Measurements from ENCODE around the gene LAMA2. TPM values are rescaled to one million over a fixed set of nuclear protein-coding genes. Genes with fewer than 3 reads are reported as not detected.

Gene LAMA2
- total RNA-seq, 1 donor, result 9.4 TPM

GRCh38 chr6:129276986-129277385, 394.0 kb downstream of the LAMA2 start:
- no peak for DNase-seq (ENCODE audit: insufficient read length, low spot score, missing footprints)
- no peak overlapping the region for H3K4me2 ChIP-seq (ENCODE audit: insufficient read depth, low read length)

GRCh38 chr6:129279343-129280292, 396.7 kb downstream of the LAMA2 start:
- H3K4me2 ChIP-seq (ENCODE audit: insufficient read depth, low read length), result no peak overlapping the region
- H4K20me1 ChIP-seq (ENCODE audit: insufficient read depth, low read length), result no peaks in the 10 kb centered on the region
- TF ChIP-seq, protein P1, sequence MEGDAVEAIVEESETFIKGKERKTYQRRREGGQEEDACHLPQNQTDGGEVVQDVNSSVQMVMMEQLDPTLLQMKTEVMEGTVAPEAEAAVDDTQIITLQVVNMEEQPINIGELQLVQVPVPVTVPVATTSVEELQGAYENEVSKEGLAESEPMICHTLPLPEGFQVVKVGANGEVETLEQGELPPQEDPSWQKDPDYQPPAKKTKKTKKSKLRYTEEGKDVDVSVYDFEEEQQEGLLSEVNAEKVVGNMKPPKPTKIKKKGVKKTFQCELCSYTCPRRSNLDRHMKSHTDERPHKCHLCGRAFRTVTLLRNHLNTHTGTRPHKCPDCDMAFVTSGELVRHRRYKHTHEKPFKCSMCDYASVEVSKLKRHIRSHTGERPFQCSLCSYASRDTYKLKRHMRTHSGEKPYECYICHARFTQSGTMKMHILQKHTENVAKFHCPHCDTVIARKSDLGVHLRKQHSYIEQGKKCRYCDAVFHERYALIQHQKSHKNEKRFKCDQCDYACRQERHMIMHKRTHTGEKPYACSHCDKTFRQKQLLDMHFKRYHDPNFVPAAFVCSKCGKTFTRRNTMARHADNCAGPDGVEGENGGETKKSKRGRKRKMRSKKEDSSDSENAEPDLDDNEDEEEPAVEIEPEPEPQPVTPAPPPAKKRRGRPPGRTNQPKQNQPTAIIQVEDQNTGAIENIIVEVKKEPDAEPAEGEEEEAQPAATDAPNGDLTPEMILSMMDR (IDR thresholded peaks at IDR 0.05; ENCODE audit: extremely low read depth, low read depth, low read length), result no peak
- no peak overlapping the region for H3K4me3 ChIP-seq (ENCODE audit: insufficient read depth, low read length)
- H3K4me1 ChIP-seq (ENCODE audit: insufficient read depth, low read length), result no peaks in the 10 kb centered on the region
- H3K9me3 ChIP-seq (ENCODE audit: low read depth, low read length), result no peaks in the 10 kb centered on the region
- H3K36me3 ChIP-seq (ENCODE audit: insufficient read depth, low read length), result no peaks in the 10 kb centered on the region
- H3K79me2 ChIP-seq (ENCODE audit: insufficient read depth, low read length), result no peaks in the 10 kb centered on the region
- no peaks in the 10 kb centered on the region for H3K27me3 ChIP-seq (ENCODE audit: insufficient read depth, low read length)
- DNase-seq (ENCODE audit: insufficient read length, low spot score, missing footprints), result no peak
- no peak overlapping the region for H2AFZ ChIP-seq (ENCODE audit: low read length)
- no peak overlapping the region for H3K27ac ChIP-seq (ENCODE audit: low read depth, low read length)

More at GRCh38 chr6:129276986-129277385, 394.0 kb downstream of the LAMA2 start:
- H3K9me3 ChIP-seq (ENCODE audit: low read depth, low read length), result no peaks in the 10 kb centered on the region
- no peaks in the 10 kb centered on the region for H3K27me3 ChIP-seq (ENCODE audit: insufficient read depth, low read length)
- H3K4me3 ChIP-seq (ENCODE audit: insufficient read depth, low read length), result no peak overlapping the region
- H3K4me1 ChIP-seq (ENCODE audit: insufficient read depth, low read length), result no peaks in the 10 kb centered on the region
- no peaks in the 10 kb centered on the region for H4K20me1 ChIP-seq (ENCODE audit: insufficient read depth, low read length)
- no peak overlapping the region for H3K27ac ChIP-seq (ENCODE audit: low read depth, low read length)
- TF ChIP-seq, protein P1 (IDR thresholded peaks at IDR 0.05; ENCODE audit: extremely low read depth, low read depth, low read length), result no peak
- no peaks in the 10 kb centered on the region for H3K36me3 ChIP-seq (ENCODE audit: insufficient read depth, low read length)
- H2AFZ ChIP-seq (ENCODE audit: low read length), result no peak overlapping the region
- no peaks in the 10 kb centered on the region for H3K79me2 ChIP-seq (ENCODE audit: insufficient read depth, low read length)

- no peak overlapping the region for H3K27ac ChIP-seq (ENCODE audit: low read depth, low read length)
- no peaks in the 10 kb centered on the region for H4K20me1 ChIP-seq (ENCODE audit: insufficient read depth, low read length)
- no peaks in the 10 kb centered on the region for H3K4me1 ChIP-seq (ENCODE audit: insufficient read depth, low read length)
- H3K79me2 ChIP-seq (ENCODE audit: insufficient read depth, low read length), result no peaks in the 10 kb centered on the region
- no peak overlapping the region for H3K4me2 ChIP-seq (ENCODE audit: insufficient read depth, low read length)
- H3K9me3 ChIP-seq (ENCODE audit: low read depth, low read length), result no peaks in the 10 kb centered on the region
- no peak for DNase-seq (ENCODE audit: insufficient read length, low spot score, missing footprints)
- H3K27me3 ChIP-seq (ENCODE audit: insufficient read depth, low read length), result no peaks in the 10 kb centered on the region
- TF ChIP-seq, protein P1 (IDR thresholded peaks at IDR 0.05; ENCODE audit: extremely low read depth, low read depth, low read length), result no peak
- H3K36me3 ChIP-seq (ENCODE audit: insufficient read depth, low read length), result no peaks in the 10 kb centered on the region
- H3K4me3 ChIP-seq (ENCODE audit: insufficient read depth, low read length), result no peak overlapping the region
- H2AFZ ChIP-seq (ENCODE audit: low read length), result no peak overlapping the region
Measured at GRCh38 chr6:129280293-129280644, 397.3 kb downstream of the LAMA2 start.

DNA sequence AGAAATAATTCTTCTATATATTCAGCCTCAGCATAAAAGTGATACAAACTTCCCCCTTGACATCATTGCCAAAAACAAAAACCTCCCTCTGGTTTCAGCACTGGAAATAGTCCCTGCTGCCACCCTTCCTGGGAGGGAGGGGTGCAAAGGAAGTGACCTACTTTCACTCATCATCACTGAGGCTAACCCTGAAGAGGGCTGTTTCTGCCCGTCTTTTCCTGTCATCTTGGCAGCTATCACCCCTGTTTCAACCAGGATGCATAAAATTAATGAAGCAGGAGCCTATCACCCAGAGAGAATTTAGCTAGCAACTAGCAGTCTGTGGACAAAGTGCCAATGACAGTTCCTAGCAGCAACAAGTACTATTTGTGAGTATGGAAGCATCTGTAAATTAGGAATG, 397.8 kb downstream of the LAMA2 start:
- no peak overlapping the region for H3K4me2 ChIP-seq (ENCODE audit: insufficient read depth, low read length)

More for the DNA sequence above, 397.8 kb downstream of the LAMA2 start:
- Histone ChIP-seq H3K36me3 (ENCODE audit: insufficient read depth, low read length) (no peaks in the 10 kb centered on the region), H3K79me2 (ENCODE audit: insufficient read depth, low read length) (no peaks in the 10 kb centered on the region), H3K4me3 (ENCODE audit: insufficient read depth, low read length) (no peak overlapping the region), H3K27me3 (ENCODE audit: insufficient read depth, low read length) (no peaks in the 10 kb centered on the region), H3K9me3 (ENCODE audit: low read depth, low read length) (no peaks in the 10 kb centered on the region), H4K20me1 (ENCODE audit: insufficient read depth, low read length) (no peaks in the 10 kb centered on the region), H3K27ac (ENCODE audit: low read depth, low read length) (no peak overlapping the region), H2AFZ (ENCODE audit: low read length) (no peak overlapping the region), H3K4me1 (ENCODE audit: insufficient read depth, low read length) (no peaks in the 10 kb centered on the region)
- no peak for DNase-seq (ENCODE audit: insufficient read length, low spot score, missing footprints)
- TF ChIP-seq, protein P1 (IDR thresholded peaks at IDR 0.05; ENCODE audit: extremely low read depth, low read depth, low read length), result no peak

All from osteoblast (primary cell).